ENCODE data around the gene CRAMP1. TPM values are rescaled to one million over a fixed set of nuclear protein-coding genes. Genes with fewer than 3 reads are reported as not detected.

Gene CRAMP1
- total and polyA plus RNA-seq, 2 of the 8 experiments (the other 6 are each of a cell fraction or from before 2014, with no cell fraction given) = 19.2 to 23.2 TPM

GRCh38 chr16:1610071-1610898, 1.9 kb upstream of the CRAMP1 start (continued):
- no peak for TF ChIP-seq BCL11A (IDR thresholded peaks at IDR 0.05; ENCODE audit: low read depth in 2 of 2, low read length in 2 of 2)
- TF ChIP-seq TEAD4 (IDR thresholded peaks at IDR 0.05; ENCODE audit: low read depth, low read length) = 0 out of 2 replicates have a peak, but pooled peaks have one; percentile 41
- no peak for TF ChIP-seq SP1 (IDR thresholded peaks at IDR 0.05; ENCODE audit: low read depth, low read length)
- no peak for TF ChIP-seq TCF12 (IDR thresholded peaks at IDR 0.05; ENCODE audit: low read depth, low read length)
- no peak for TF ChIP-seq CHD1 (IDR thresholded peaks at IDR 0.05; ENCODE audit: low read depth, low read length)
- peak; percentile 43; the same call in 1 of the 2 replicates for TF ChIP-seq POLR2AphosphoS5 (IDR thresholded peaks at IDR 0.05; ENCODE audit: low read depth, low read length)
- no peak for TF ChIP-seq SIX5 (IDR thresholded peaks at IDR 0.05; ENCODE audit: low read depth, low read length)
- TF ChIP-seq BACH1 (IDR thresholded peaks at IDR 0.05; ENCODE audit: low read length) = no peak
- peak; percentile 61 for TF ChIP-seq PHF8 (conservative IDR thresholded peaks at IDR 0.05; ENCODE audit: low read depth, low read length)
- peak; percentile 39; the same call in 1 of the 2 replicates for TF ChIP-seq RBBP5 (IDR thresholded peaks at IDR 0.05; ENCODE audit: borderline replicate concordance, low read depth, low read length)
- peak; percentile 60 for TF ChIP-seq EGR1 (IDR thresholded peaks at IDR 0.05; ENCODE audit: borderline replicate concordance, low read depth, low read length)
- no peak for TF ChIP-seq CEBPB (IDR thresholded peaks at IDR 0.05; ENCODE audit: low read depth, low read length)
- no peak for TF ChIP-seq HDAC2 (IDR thresholded peaks at IDR 0.05; ENCODE audit: borderline replicate concordance in 1 of 2, low read depth in 2 of 2, low read length in 2 of 2)
- no peak for TF ChIP-seq ATF2 (IDR thresholded peaks at IDR 0.05; ENCODE audit: low read length)
- no peak for TF ChIP-seq EZH2 (IDR thresholded peaks at IDR 0.05; ENCODE audit: low read depth, low read length, severe bottlenecking)
- peak; percentile 73 for TF ChIP-seq SAP30 (IDR thresholded peaks at IDR 0.05; ENCODE audit: insufficient read depth, insufficient replicate concordance, low read length)
- TF ChIP-seq SRF (IDR thresholded peaks at IDR 0.05; ENCODE audit: low read depth, low read length) = no peak
- no peak for TF ChIP-seq ASH2L (IDR thresholded peaks at IDR 0.05; ENCODE audit: low read length)
- TF ChIP-seq MAX (IDR thresholded peaks at IDR 0.05) = peak; percentile 91
- TF ChIP-seq SUZ12 (IDR thresholded peaks at IDR 0.05; ENCODE audit: low read length) = no peak
